Bronchial epithelial cell (primary cell): ENCODE data around the gene PPP4C. TPM values are rescaled to one million over a fixed set of nuclear protein-coding genes. Genes with fewer than 3 reads are reported as not detected.

ENCODE experiments used
- DNase-seq: peaks from one replicate; pipeline ENCODE4 v3.0.0-alpha.2; 2010; ENCODE audit warnings: low read depth
- FAIRE-seq: peaks from 2 replicates; lab custom pipeline; 2011; peaks lifted over from hg19 to GRCh38; lab: Jason Lieb, UNC
- H3K27me3 ChIP-seq: 2 replicates; pipeline ENCODE4 v1.5.1; 2011; ENCODE audit warnings: low read length; ENCODE audit not compliant: control insufficient read depth, insufficient read depth
- H3K36me3 ChIP-seq: 2 replicates; pipeline ENCODE4 v1.5.1; 2011; ENCODE audit warnings: low read length; ENCODE audit not compliant: control insufficient read depth, insufficient read depth
- H3K4me3 ChIP-seq: 2 replicates; pipeline ENCODE4 v1.5.1; 2011; ENCODE audit warnings: mild to moderate bottlenecking, low read depth, low read length, control low read depth
- CTCF ChIP-seq: IDR thresholded peaks from 2 replicates; pipeline ENCODE4 v1.5.1; 2011; ENCODE audit warnings: mild to moderate bottlenecking, moderate library complexity, low read length, control low read depth, inconsistent platforms; ENCODE audit not compliant: insufficient read depth, severe bottlenecking
- total RNA-seq: library from RNA; depleted of rRNA; stranded (reverse); fragments of >200 nt; gene quantifications from 2 replicates; pipeline ENCODE4 v1.2.1, GENCODE V29; 2014

The PPP4C gene
- total RNA-seq, 1 donor from 2014 or later: 249 TPM

- H3K27me3 ChIP-seq: no peaks in the 10 kb centered on the region
- DNase-seq (peak; percentile 41), FAIRE-seq (no peak)
- H3K36me3 ChIP-seq: no peaks in the 10 kb centered on the region
- H3K4me3 ChIP-seq: peak overlapping the region; percentile 58
- TF ChIP-seq CTCF: no peak
These were observed 22.3 kb upstream of the PPP4C start for GRCh38 chr16:30053376-30054015.

- TF ChIP-seq CTCF: no peak
- FAIRE-seq (no peak), DNase-seq (no peak)
- Histone ChIP-seq H3K4me3 (no peak overlapping the region), H3K27me3 (no peaks in the 10 kb centered on the region), H3K36me3 (no peaks in the 10 kb centered on the region)
These were observed 21.3 kb upstream of the PPP4C start for GRCh38 chr16:30054451-30054850.

GRCh38 chr16:30054959-30055553 lies 20.7 kb upstream of the PPP4C start:
- Histone ChIP-seq H3K27me3 (no peaks in the 10 kb centered on the region), H3K36me3 (no peaks in the 10 kb centered on the region), H3K4me3 (no peak overlapping the region)
- DNase-seq (peak; percentile 83), FAIRE-seq (no peak)
- peak; percentile 89 for TF ChIP-seq CTCF

GRCh38 chr16:30060346-30060745 lies 15.4 kb upstream of the PPP4C start:
- FAIRE-seq (no peak), DNase-seq (no peak)
- no peaks in the 10 kb centered on the region for H3K27me3 ChIP-seq
- no peaks in the 10 kb centered on the region for H3K36me3 ChIP-seq
- TF ChIP-seq CTCF: no peak
- no peak overlapping the region for H3K4me3 ChIP-seq

- TF ChIP-seq CTCF: no peak
- no peak for FAIRE-seq
These were observed 14.8 kb upstream of the PPP4C start for GRCh38 chr16:30060836-30061554.

More at GRCh38 chr16:30060836-30061554, 14.8 kb upstream of the PPP4C start:
- DNase-seq: no peak
- no peak overlapping the region for H3K4me3 ChIP-seq
- H3K27me3 ChIP-seq: no peaks in the 10 kb centered on the region
- H3K36me3 ChIP-seq: peaks cover 2% of the 10 kb centered on the region
